Mammary epithelial cell (primary cell): Measurements from ENCODE around the gene FOXN3.

Experiments used
- CTCF ChIP-seq, 2 donors: IDR thresholded peaks in 1 of 2; conservative IDR thresholded peaks in 1 of 2; 2 replicates each; pipeline ENCODE4 v1.5.1; 2011 to 2012; ENCODE audit warnings: inconsistent platforms in 2 of 2, low read length in 2 of 2, mild to moderate bottlenecking in 2 of 2, control low read depth in 1 of 2, low read depth in 1 of 2; ENCODE audit not compliant: insufficient read depth in 1 of 2; ENCODE audit errors: extremely low read depth in 1 of 2
- EZH2 ChIP-seq: IDR thresholded peaks from 2 replicates; pipeline ENCODE4 v1.6.1; 2012; ENCODE audit warnings: low read length, inconsistent platforms, borderline replicate concordance

GRCh38 chr14:89214221-89214965, 202.6 kb downstream of the FOXN3 start:
- TF ChIP-seq CTCF (conservative IDR thresholded peaks at IDR 0.05 in 1 of 2, IDR thresholded peaks at IDR 0.05 in 1 of 2; ENCODE audit: extremely low read depth in 1 of 2, insufficient read depth in 1 of 2, low read depth in 1 of 2, low read length in 2 of 2): no peak
- no peak for TF ChIP-seq EZH2
